Measurements from ENCODE around the gene TMEM259.
A peak's percentile ranks its signal among the peaks of the same experiment; 100 is the strongest.

TMEM259 gene

GRCh38 chr19:1002600-1002999 is 18.3 kb downstream of the TMEM259 start:
- DNase-seq (ENCODE audit: low read depth) = no peak

DNA sequence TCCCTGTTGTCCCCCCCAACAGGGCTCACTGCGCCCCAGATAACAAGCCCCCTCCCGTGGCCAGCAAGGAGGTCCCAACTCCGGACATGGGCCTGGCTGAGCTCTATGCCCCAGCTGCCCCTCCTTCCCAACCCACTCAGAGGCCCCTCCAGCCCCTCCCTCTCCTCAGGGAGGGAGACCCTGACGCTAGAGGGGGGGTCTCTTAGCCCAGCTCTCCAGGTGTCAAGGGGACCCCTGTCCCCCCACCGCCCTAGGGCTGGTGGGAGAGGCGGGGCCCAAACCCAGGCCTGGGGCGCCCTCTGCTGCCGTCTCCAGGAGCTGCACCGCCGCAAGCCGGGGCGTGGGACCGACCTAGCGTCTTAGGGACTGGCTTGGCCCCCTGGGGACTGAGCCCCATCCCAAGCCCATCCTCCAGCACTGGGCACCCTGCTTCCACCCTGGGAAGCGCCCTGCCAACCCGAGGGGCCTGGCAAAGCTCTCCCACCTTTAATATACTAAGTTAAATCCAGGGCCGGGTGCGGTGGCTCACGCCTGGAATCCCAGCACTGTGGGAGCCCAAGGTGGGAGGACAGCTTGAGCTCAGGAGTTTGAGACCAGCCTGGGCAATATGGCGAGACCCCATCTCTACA is 19.3 kb downstream of the TMEM259 start:
- DNase-seq (ENCODE audit: low read depth) = peak; percentile 53

- DNase-seq (ENCODE audit: low read depth) = no peak
Measured at GRCh38 chr19:1000591-1001537, 20.1 kb downstream of the TMEM259 start.

GRCh38 chr19:1000095-1000494 is 20.8 kb downstream of the TMEM259 start, which contains the start of gene GRIN3B:
Gene GRIN3B, plus strand, starts transcription at chr19:1000419. Its CDS starts 19 bp downstream, at chr19:1000438.
- DNase-seq (ENCODE audit: low read depth) = peak; percentile 40

DNA sequence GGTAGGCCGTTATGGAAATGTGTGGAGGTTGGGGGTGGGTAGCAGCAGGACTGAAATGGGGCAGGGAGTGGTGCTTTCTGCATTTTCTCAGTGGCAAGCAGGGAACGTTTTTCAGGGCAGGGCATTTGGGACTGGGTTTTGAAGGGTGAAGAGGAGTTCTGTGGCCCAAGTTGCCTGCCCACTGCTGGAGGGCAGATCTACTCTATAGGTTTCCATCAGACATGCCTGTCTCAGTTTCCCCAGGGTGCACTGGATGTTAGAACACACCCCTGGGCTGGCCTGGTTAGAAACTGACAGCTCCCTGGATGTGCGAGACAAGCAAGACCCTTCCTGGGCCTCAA is 21.6 kb downstream of the TMEM259 start:
- no peak for DNase-seq (ENCODE audit: low read depth)

DNA sequence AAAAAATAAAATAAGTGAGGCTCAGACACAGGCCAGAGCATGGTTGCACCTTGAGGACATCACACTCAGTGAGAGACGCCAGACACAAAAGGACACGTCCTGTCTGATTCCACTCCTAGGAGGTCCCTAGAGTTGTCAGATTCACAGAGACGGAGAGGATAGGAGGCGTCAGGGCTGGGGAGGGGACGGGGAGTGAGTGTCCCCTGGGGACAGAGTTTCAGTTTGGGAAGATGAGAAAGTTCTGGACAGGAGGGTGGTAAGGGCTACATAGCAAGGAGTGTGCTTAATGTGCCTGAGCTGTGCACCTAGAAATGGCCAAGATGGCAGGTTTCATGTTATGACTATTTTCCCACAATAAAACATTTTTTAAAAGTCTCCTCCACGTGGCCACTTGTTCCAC is 22.9 kb downstream of the TMEM259 start:
- DNase-seq (ENCODE audit: low read depth) = no peak

DNA sequence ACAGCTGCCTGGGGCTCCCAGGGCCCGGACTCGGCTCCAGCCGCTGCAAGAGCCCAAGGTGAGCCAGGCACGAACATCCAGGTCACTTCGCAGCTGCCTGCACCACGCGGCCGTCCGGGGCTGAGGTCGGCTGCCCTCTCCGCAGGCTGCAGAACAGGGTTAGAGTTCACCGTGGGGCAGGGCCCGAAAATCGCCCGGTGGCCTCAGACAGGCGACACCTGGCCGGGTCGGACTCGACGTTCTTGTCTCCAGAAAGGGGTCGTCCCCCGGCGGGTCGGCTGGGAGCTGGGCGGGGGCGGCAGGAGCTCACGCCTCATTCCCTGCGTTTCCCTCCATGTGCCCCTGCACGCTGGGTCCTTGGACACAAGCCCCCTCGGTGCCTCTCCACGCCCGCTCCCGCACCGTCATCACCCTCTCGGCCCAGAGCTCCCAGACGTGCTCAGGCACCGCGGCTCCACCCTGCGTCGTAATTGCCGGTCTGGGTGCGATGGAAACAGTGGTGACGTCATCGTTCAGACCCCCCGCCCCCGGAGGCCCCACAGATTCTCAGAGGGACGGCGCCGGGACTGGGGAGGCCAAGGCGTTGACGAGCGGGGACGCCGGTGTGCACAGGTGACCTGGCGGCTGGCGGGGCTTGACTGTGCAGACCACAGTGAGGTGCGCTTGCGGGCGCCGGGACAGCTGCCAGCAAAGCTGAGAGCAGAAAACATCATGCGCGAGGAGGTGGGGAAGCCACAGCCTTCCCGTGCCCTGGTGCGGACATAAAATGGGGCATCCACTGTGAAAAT is 24.7 kb downstream of the TMEM259 start:
- DNase-seq (ENCODE audit: low read depth) = peak; percentile 26

- DNase-seq (ENCODE audit: low read depth) = no peak
Measured at GRCh38 chr19:995051-995827, 25.7 kb downstream of the TMEM259 start.

DNA sequence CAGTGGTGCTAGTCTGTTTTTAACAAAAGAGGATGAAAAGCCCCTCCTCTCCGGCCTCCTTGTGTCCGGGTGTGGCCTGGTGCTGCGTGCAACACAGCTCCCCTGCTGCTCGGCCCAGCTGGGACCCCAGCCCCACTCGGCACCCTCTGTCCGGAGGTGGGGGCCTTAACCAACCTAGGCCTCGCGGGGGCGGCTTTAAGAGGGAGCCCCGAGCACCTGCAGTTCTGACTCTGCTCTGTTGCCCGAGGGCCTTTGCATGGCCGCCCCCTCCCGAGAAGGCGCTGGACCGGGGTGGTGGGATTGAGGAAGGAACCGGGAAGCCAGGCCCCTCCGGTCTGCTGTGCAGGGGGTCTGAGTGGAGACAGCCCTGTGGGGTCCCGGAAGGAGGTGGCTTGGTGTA is 26.4 kb downstream of the TMEM259 start:
- DNase-seq (ENCODE audit: low read depth) = no peak

- no peak for DNase-seq (ENCODE audit: low read depth)
Measured at GRCh38 chr19:993831-994393, 27.0 kb downstream of the TMEM259 start.

DNA sequence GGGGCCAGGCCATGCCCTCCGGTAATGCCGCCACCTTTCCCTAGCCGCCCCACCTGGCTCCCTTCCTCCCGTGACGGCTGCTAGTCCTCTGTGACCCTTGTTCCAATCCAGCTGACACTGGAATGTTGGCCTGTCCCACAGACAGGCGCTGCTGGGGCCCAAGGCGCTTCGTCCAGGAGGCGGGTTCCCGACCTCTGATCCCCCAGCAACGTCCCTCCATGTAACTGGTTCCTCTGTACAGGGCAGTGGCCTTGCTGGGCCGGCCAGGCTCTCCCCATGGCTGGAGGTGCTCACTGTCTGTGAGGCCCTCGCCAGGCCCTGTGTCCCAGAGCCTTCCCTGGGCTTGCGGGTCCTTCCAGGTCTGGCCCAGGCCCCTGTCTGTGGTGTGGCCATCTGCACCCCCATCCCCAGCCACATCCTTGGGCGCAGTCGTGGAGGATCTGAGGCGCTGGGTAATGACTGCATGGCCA is 27.5 kb downstream of the TMEM259 start:
- DNase-seq (ENCODE audit: low read depth) = no peak

- DNase-seq (ENCODE audit: low read depth) = no peak
Measured at GRCh38 chr19:992670-993055, 28.3 kb downstream of the TMEM259 start.

DNA sequence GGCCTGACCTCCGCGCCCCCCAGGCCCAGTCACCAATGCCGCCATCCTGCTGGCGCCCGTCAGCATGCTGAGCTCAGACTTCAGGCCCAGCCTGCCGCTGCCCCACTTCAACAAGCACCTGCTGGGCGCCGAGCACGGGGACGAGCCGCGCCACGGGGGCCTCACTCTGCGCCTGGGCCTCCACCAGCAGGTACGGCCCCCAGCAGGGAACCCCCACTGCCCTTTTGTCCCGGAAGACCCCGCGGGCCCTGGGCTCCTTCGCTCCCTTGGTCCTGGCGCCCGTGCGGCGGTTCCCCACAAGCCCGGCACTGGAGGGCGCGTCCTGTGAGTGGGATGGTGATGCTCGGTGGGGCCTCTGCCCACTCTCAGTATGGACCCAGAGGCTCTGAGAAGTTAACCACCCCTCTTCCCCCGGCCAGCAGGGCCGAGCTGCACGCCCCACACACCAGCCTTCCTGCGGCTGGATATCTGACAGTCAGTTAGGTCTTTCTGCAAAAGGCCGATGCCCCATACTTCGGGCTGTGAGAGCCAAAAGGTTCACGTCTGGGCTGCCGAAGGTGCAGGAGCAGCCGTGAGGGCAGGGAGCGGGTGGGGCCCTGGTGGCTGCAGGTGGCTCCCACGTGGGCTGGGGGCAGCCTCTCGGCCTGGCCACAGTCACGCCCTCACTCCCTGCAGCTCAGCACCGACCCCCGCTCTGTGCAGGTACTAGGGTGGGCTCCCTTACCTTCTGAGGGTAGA is 28.8 kb downstream of the TMEM259 start:
- no peak for DNase-seq (ENCODE audit: low read depth)

- DNase-seq (ENCODE audit: low read depth) = peak; percentile 44
Measured at GRCh38 chr19:991174-991931, 29.6 kb downstream of the TMEM259 start.

- no peak for DNase-seq (ENCODE audit: low read depth)
Measured at GRCh38 chr19:990746-991145, 30.2 kb downstream of the TMEM259 start.

- DNase-seq (ENCODE audit: low read depth) = no peak
Measured at GRCh38 chr19:990119-990571, 30.8 kb downstream of the TMEM259 start.

DNA sequence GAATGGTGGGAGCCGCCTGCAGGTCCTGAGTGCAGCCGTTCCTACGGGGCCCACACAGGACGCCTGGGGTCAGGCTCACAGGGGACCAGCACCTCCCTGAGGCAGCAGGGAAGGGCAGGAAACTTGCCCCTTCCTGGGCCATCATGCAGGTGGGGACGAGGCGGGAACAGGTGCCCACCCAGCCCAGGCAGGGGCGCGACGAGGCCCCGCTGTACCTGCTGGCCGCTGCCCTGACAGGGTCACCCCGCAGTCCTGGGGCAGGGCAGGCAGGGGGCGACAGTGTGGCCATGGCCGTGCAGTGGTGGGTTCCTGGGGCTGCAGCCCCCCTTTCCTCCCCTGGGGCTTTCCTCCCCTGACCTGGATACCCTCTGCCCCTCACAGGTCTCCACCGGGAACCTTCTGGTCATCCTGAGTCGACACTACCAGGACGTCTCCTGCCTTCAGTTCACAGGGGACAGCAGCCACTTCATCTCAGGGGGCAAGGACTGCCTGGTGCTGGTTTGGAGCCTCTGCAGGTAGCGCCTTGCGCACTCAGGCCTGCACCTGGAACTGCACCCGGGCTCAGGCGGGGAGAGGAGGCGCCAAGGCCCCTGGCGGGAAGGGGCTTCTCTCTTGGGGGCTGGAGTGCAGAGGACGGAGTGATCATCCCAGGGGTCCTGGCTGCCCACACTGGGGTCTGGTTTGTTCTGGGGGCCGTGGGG is 31.4 kb downstream of the TMEM259 start:
- no peak for DNase-seq (ENCODE audit: low read depth)

DNA sequence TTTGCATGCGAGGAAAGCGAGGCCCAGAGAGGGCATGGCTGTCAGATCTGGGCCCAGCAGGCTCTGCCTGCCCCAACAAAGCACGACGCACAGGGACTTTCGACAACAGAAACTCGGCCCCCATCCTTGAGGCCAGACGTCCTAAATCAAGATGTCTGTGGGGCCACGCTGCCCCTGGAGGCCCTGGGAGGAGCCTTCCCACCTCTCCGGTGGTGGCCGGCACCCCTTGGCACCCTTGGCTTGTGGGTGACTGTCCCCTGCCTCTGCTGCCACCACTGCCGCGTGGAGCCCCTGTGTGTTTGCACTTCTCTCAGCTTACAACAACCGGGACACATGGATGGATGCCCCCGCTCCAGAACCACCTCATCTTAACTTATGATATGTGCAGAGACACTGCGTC is 32.4 kb downstream of the TMEM259 start:
- no peak for DNase-seq (ENCODE audit: low read depth)

GRCh38 chr19:988081-988480 is 32.8 kb downstream of the TMEM259 start:
- no peak for DNase-seq (ENCODE audit: low read depth)
